Neural progenitor cell (in vitro differentiated cells): Measurements from ENCODE around the gene ARHGAP15. TPM values are rescaled to one million over a fixed set of nuclear protein-coding genes. Genes with fewer than 3 reads are reported as not detected.

Experiments
- DNase-seq: peaks from one replicate; pipeline ENCODE4 v3.0.0-alpha.2; 2016; ENCODE audit warnings: low spot score
- H2AFZ ChIP-seq: fragments of 200-600 bp; sonication (generic); replicated peaks from 2 replicates; pipeline ENCODE4 v1.6.1; 2016; ENCODE audit warnings: antibody characterized with exemption
- H3F3A ChIP-seq: fragments of 200-600 bp; sonication (generic); 2 replicates; pipeline ENCODE4 v1.6.1; 2016; ENCODE audit warnings: antibody characterized with exemption, low read depth
- H3K27ac ChIP-seq: fragments of 200-600 bp; sonication (generic); 2 replicates; pipeline ENCODE4 v1.5.1; 2016; ENCODE audit warnings: mild to moderate bottlenecking
- H3K27me3 ChIP-seq: fragments of 200-600 bp; sonication (generic); 2 replicates; pipeline ENCODE4 v1.6.1; 2016; ENCODE audit warnings: mild to moderate bottlenecking, moderate library complexity
- H3K36me3 ChIP-seq: fragments of 200-600 bp; sonication (generic); 2 replicates; pipeline ENCODE4 v1.5.1; 2016
- H3K4me1 ChIP-seq: fragments of 200-600 bp; sonication (generic); 2 replicates; pipeline ENCODE4 v1.6.1; 2016; ENCODE audit warnings: mixed run types
- H3K4me2 ChIP-seq: fragments of 200-600 bp; sonication (generic); 2 replicates; pipeline ENCODE4 v1.6.1; 2016
- H3K4me3 ChIP-seq: fragments of 200-600 bp; sonication (generic); 2 replicates; pipeline ENCODE4 v1.5.1; 2016
- H3K79me2 ChIP-seq: fragments of 200-600 bp; sonication (generic); 2 replicates; pipeline ENCODE4 v1.6.1; 2016; ENCODE audit warnings: low read depth
- H3K9ac ChIP-seq: fragments of 200-600 bp; sonication (generic); 2 replicates; pipeline ENCODE4 v1.6.1; 2016
- H3K9me3 ChIP-seq: fragments of 200-600 bp; sonication (generic); 2 replicates; pipeline ENCODE4 v1.5.1; 2016; ENCODE audit warnings: low read depth
- H4K20me1 ChIP-seq: fragments of 200-600 bp; sonication (generic); 2 replicates; pipeline ENCODE4 v1.6.1; 2016; ENCODE audit warnings: low read depth
- H3K27ac Mint-ChIP-seq: 3 replicates; pipeline ENCODE4 v1.8.0; 2021; ENCODE audit warnings: mixed read lengths
- H3K27me3 Mint-ChIP-seq: 2 replicates; pipeline ENCODE4 v1.8.0; 2022; ENCODE audit warnings: low read depth, mild to moderate bottlenecking, inconsistent platforms, moderate library complexity, mixed read lengths; ENCODE audit not compliant: insufficient read depth
- H3K36me3 Mint-ChIP-seq: 3 replicates; pipeline ENCODE4 v1.8.0; 2021; ENCODE audit warnings: mixed read lengths
- H3K4me1 Mint-ChIP-seq: 3 replicates; pipeline ENCODE4 v1.8.0; 2021; ENCODE audit warnings: mixed read lengths
- H3K4me3 Mint-ChIP-seq: 3 replicates; pipeline ENCODE4 v1.8.0; 2021; ENCODE audit warnings: mild to moderate bottlenecking, moderate library complexity, mixed read lengths
- H3K9me3 Mint-ChIP-seq: 3 replicates; pipeline ENCODE4 v1.8.0; 2020; ENCODE audit warnings: mixed read lengths
- EZH2 ChIP-seq: fragments of 200-600 bp; sonication (generic); IDR thresholded peaks from 2 replicates; pipeline ENCODE4 v1.6.1; 2017; ENCODE audit warnings: antibody characterized with exemption, mild to moderate bottlenecking, moderate library complexity
- EZH2phosphoT487 ChIP-seq: fragments of 200-600 bp; sonication (generic); IDR thresholded peaks from 2 replicates; pipeline ENCODE4 v1.6.1; 2017; ENCODE audit warnings: antibody characterized with exemption
- total RNA-seq: library from RNA; depleted of rRNA; stranded (reverse); fragments of >200 nt; gene quantifications from 2 replicates; pipeline ENCODE4 v1.2.3, GENCODE V29; 2015; ENCODE audit warnings: low replicate concordance
- TF ChIP-seq, protein P1 (sequence below): fragments of 200-600 bp; sonication (generic); IDR thresholded peaks from 2 replicates; pipeline ENCODE4 v1.5.1; 2017; ENCODE audit warnings: antibody characterized with exemption, mild to moderate bottlenecking

Gene ARHGAP15
- total RNA-seq, 1 donor from 2014 or later: 5.9 TPM

DNA sequence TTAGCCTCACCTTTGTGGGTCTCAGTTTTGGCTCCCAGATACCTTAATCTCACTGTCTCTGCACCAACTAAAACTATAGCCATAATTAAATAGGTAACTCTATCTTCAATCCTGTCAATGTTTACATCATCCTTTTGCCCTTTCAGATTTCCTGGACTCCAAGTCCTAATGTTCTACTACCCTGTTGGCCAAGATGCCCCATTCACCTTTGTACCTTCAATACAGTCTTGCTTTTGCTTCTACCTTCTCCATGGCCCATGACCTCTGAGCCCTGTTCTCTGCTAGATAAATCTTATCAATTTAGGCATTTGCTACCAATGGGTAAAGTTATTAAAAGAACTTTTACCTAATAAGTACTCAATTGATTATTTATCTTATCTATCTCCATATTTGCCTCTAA is 635.5 kb downstream of the ARHGAP15 start:
- TF ChIP-seq EZH2phosphoT487 (no peak), EZH2 (no peak)
- TF ChIP-seq, protein P1, sequence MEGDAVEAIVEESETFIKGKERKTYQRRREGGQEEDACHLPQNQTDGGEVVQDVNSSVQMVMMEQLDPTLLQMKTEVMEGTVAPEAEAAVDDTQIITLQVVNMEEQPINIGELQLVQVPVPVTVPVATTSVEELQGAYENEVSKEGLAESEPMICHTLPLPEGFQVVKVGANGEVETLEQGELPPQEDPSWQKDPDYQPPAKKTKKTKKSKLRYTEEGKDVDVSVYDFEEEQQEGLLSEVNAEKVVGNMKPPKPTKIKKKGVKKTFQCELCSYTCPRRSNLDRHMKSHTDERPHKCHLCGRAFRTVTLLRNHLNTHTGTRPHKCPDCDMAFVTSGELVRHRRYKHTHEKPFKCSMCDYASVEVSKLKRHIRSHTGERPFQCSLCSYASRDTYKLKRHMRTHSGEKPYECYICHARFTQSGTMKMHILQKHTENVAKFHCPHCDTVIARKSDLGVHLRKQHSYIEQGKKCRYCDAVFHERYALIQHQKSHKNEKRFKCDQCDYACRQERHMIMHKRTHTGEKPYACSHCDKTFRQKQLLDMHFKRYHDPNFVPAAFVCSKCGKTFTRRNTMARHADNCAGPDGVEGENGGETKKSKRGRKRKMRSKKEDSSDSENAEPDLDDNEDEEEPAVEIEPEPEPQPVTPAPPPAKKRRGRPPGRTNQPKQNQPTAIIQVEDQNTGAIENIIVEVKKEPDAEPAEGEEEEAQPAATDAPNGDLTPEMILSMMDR: no peak
- Histone ChIP-seq H2AFZ (peak overlapping the region; percentile 90), H3F3A (peaks cover 19% of the 10 kb centered on the region), H3K27me3 (no peaks in the 10 kb centered on the region), H3K9me3 (no peaks in the 10 kb centered on the region), H3K27ac (no peak overlapping the region), H3K79me2 (no peaks in the 10 kb centered on the region), H3K4me3 (no peak overlapping the region), H3K9ac (no peak overlapping the region), H3K4me1 (peaks cover 4% of the 10 kb centered on the region), H3K36me3 (no peaks in the 10 kb centered on the region), H4K20me1 (no peaks in the 10 kb centered on the region), H3K4me2 (no peak overlapping the region)
- no peak overlapping the region for H3K27ac Mint-ChIP-seq
- DNase-seq: no peak
- H3K9me3 Mint-ChIP-seq: no peaks in the 10 kb centered on the region
- H3K36me3 Mint-ChIP-seq: no peaks in the 10 kb centered on the region
- no peaks in the 10 kb centered on the region for H3K4me1 Mint-ChIP-seq
- H3K4me3 Mint-ChIP-seq: no peak overlapping the region
- H3K27me3 Mint-ChIP-seq: no peaks in the 10 kb centered on the region

DNA sequence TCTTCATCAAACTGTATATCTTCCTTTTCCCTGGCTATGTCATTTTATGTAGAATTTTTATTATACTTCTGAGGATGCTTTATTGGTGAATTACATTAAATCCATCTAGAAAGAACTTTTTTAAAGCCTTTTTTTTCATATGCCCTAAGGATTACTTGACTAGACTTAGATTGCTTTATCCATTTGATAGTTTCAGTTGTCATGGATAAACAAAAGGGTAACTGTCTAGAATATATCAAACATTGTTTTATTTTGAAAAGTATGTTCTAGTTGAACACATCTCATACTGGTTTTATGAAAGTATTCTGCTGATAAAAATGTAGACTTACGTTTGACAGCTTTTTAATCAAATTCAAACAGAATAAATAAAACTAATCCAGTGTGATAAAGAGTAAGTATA is 639.8 kb downstream of the ARHGAP15 start:
- no peaks in the 10 kb centered on the region for H3K27me3 Mint-ChIP-seq
- H3K4me1 ChIP-seq: peaks cover 8% of the 10 kb centered on the region
- no peak overlapping the region for H3K27ac Mint-ChIP-seq
- no peaks in the 10 kb centered on the region for H4K20me1 ChIP-seq
- no peak overlapping the region for H3K9ac ChIP-seq
- no peaks in the 10 kb centered on the region for H3K27me3 ChIP-seq
- no peak overlapping the region for H3K27ac ChIP-seq
- H3K9me3 Mint-ChIP-seq: no peaks in the 10 kb centered on the region
- H3K4me3 Mint-ChIP-seq: no peak overlapping the region
- TF ChIP-seq EZH2 (no peak), EZH2phosphoT487 (no peak)
- TF ChIP-seq, protein P1: no peak
- no peak overlapping the region for H2AFZ ChIP-seq
- no peaks in the 10 kb centered on the region for H3K36me3 Mint-ChIP-seq
- no peak overlapping the region for H3K4me2 ChIP-seq
- no peaks in the 10 kb centered on the region for H3K9me3 ChIP-seq
- H3K36me3 ChIP-seq: no peaks in the 10 kb centered on the region
- no peak overlapping the region for H3K4me3 ChIP-seq
- H3K4me1 Mint-ChIP-seq: no peaks in the 10 kb centered on the region
- H3F3A ChIP-seq: peaks cover 3% of the 10 kb centered on the region
- DNase-seq: no peak
- no peaks in the 10 kb centered on the region for H3K79me2 ChIP-seq

DNA sequence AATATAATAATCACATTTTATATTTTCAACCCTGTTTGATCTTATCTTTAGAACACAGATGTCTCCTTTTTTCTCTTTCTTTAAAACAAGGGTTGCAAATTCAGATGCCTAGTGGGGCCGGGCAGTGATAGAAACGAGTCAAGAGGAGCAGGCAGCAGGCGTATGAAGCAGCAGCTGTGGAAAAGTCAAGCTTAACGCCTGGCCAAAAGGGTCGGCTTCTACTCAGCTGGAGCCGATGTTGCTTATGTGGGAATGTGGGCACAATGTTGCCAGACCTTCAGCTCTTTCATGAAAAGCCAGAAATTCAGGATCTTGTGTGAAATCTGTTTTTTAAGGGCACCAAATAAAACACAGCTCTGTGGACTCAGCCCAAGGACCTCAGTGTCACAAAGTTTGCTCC is 642.7 kb downstream of the ARHGAP15 start:
- Histone ChIP-seq H2AFZ (peak overlapping the region; percentile 74), H3K9me3 (no peaks in the 10 kb centered on the region), H3F3A (no peaks in the 10 kb centered on the region), H3K4me1 (peaks cover 17% of the 10 kb centered on the region), H3K27me3 (no peaks in the 10 kb centered on the region), H3K79me2 (no peaks in the 10 kb centered on the region), H3K27ac (no peak overlapping the region), H4K20me1 (no peaks in the 10 kb centered on the region), H3K4me2 (no peak overlapping the region), H3K9ac (no peak overlapping the region), H3K4me3 (no peak overlapping the region), H3K36me3 (no peaks in the 10 kb centered on the region)
- H3K9me3 Mint-ChIP-seq: no peaks in the 10 kb centered on the region
- no peaks in the 10 kb centered on the region for H3K36me3 Mint-ChIP-seq
- no peak for DNase-seq
- no peaks in the 10 kb centered on the region for H3K27me3 Mint-ChIP-seq
- TF ChIP-seq EZH2phosphoT487: no peak
- TF ChIP-seq, protein P1: no peak
- TF ChIP-seq EZH2: no peak
- H3K27ac Mint-ChIP-seq: no peak overlapping the region
- no peak overlapping the region for H3K4me3 Mint-ChIP-seq
- peaks cover 8% of the 10 kb centered on the region for H3K4me1 Mint-ChIP-seq
